Tibial nerve (tissue), 4 donors: ENCODE results near the gene COL6A3. TPM values are rescaled to one million over a fixed set of nuclear protein-coding genes. Genes with fewer than 3 reads are reported as not detected.

Experiments used
- DNase-seq, 2 donors: peaks; one replicate each; pipeline ENCODE4 v3.0.0-alpha.2; 2019; ENCODE audit warnings: low spot score in 2 of 2
- H3K27ac ChIP-seq, 4 donors: fragments of 200-600 bp; sonication (generic) in 3 of 4; one replicate each; pipeline ENCODE4 v1.5.1; 2017 to 2019; ENCODE audit warnings: mild to moderate bottlenecking in 1 of 4
- H3K27me3 ChIP-seq, 2 donors: fragments of 200-600 bp; sonication (generic) in 1 of 2; one replicate each; pipeline versions ENCODE4 v1.5.1 to v1.6.0; 2017 to 2019
- H3K36me3 ChIP-seq, 3 donors: fragments of 200-600 bp; sonication (generic); one replicate each; pipeline ENCODE4 v1.5.1; 2018 to 2019
- H3K4me1 ChIP-seq, 4 donors: fragments of 200-600 bp; sonication (generic) in 3 of 4; one replicate each; pipeline ENCODE4 v1.5.1; 2017 to 2019
- H3K4me3 ChIP-seq, 4 donors: fragments of 200-600 bp; sonication (generic) in 3 of 4; one replicate each; pipeline ENCODE4 v1.5.1; 2017 to 2019; ENCODE audit warnings: mild to moderate bottlenecking in 1 of 4, moderate library complexity in 1 of 4
- H3K9me3 ChIP-seq, 4 donors: fragments of 200-600 bp; sonication (generic) in 3 of 4; one replicate each; pipeline ENCODE4 v1.5.1; 2017 to 2019
- CTCF ChIP-seq, 5 experiments: fragments of 200-600 bp in 3 of 5; fragments of 450-650 bp in 2 of 5; sonication (generic) in 3 of 5; IDR thresholded peaks; one replicate each; pipeline ENCODE4 v1.5.1; 2016 to 2019; ENCODE audit warnings: antibody characterized with exemption in 5 of 5, mild to moderate bottlenecking in 3 of 5, moderate library complexity in 2 of 5
- EP300 ChIP-seq, 2 donors: sonication (generic); formaldehyde crosslinking; IDR thresholded peaks; one replicate each; pipeline ENCODE4 v1.6.1; 2017; ENCODE audit warnings: antibody characterized with exemption in 2 of 2, mild to moderate bottlenecking in 1 of 2
- POLR2A ChIP-seq, 2 donors: fragments of 450-650 bp; IDR thresholded peaks; one replicate each; pipeline ENCODE4 v1.6.1; 2017; ENCODE audit warnings: antibody characterized with exemption in 2 of 2, mild to moderate bottlenecking in 2 of 2, moderate library complexity in 2 of 2
- WGBS, 2 donors: methylation state at CpG; one replicate each; pipeline ENCODE4 v1.1.5; 2018; 5-methylcytosine and 5-hydroxymethylcytosine counted together
- total RNA-seq, 4 donors: library from RNA; depleted of rRNA; stranded (reverse); fragments of >200 nt; gene quantifications; one replicate each; pipeline ENCODE4 v1.1.0, GENCODE V29; 2016

COL6A3 gene
- total RNA-seq, 4 donors from 2014 or later, result 228 to 558 (median 364) TPM

GRCh38 chr2:237278568-237278967 lies 135.4 kb downstream of the COL6A3 start:
- DNase-seq, result peak; percentile 65 to 78
- Histone ChIP-seq H3K36me3 (no peaks in the 10 kb centered on the region), H3K9me3 (no peaks in the 10 kb centered on the region), H3K27ac (peak overlapping the region in 3 of 4 donors; percentile 34 to 67 (median 63)), H3K4me3 (peak overlapping the region in 1 of 4 donors; percentile 32), H3K4me1 (peaks cover 0 to 27% (median 3%) of the 10 kb centered on the region in 4 donors), H3K27me3 (no peaks in the 10 kb centered on the region)
- 37 to 56% methylated on average over 6 of the region's 6 CpGs for WGBS, 2 donors
- TF ChIP-seq CTCF (IDR thresholded peaks at IDR 0.05) (peak in 1 of 5 experiments; percentile 14), POLR2A (IDR thresholded peaks at IDR 0.05) (no peak), EP300 (IDR thresholded peaks at IDR 0.05) (peak in 1 of 2 donors; percentile 85)

GRCh38 chr2:237276716-237277490 lies 137.1 kb downstream of the COL6A3 start:
- H3K27ac ChIP-seq, result no peak overlapping the region
- H3K9me3 ChIP-seq, result no peaks in the 10 kb centered on the region
- H3K36me3 ChIP-seq, result no peaks in the 10 kb centered on the region
- no peak overlapping the region for H3K4me3 ChIP-seq
- peaks cover 0 to 23% (median 3%) of the 10 kb centered on the region in 4 donors for H3K4me1 ChIP-seq
- DNase-seq, result no peak
- 75 to 81% methylated on average over 8 of the region's 8 CpGs for WGBS, 2 donors
- H3K27me3 ChIP-seq, result no peaks in the 10 kb centered on the region
- TF ChIP-seq POLR2A (IDR thresholded peaks at IDR 0.05), result no peak

Other genes starting within 250 kb of the COL6A3 start
- gene MLPH, start 73.1 kb upstream of the COL6A3 start, total RNA-seq, result 100 to 1,000 TPM in 1 of 4 donors, 10 to 100 TPM in 3; 41.4 to 108 (median 62.1) TPM
- gene PRLH, start 152.4 kb upstream of the COL6A3 start, total RNA-seq, result not detected
- 1 to 10 TPM in 1 of 4 donors, under 1 TPM in 1, not detected in 2; 0.63 to 2.1 TPM for gene RAB17, start 176.6 kb upstream of the COL6A3 start, total RNA-seq
- gene LRRFIP1, start 213.4 kb upstream of the COL6A3 start, total RNA-seq, result 10 to 100 TPM; 51.5 to 95.4 (median 65.6) TPM